Effector memory CD8-positive, alpha-beta T cell (primary cell): ENCODE results near the gene ANO10.
"Not testable (repeated sequence)": the region's sequence is repeated elsewhere in the genome, so short reads cannot be mapped to it uniquely, and the experiment has no call there.

Experiments
- ATAC-seq: fragments of 150-1000 bp; cut with Tn5 transposase; replicated peaks from 2 replicates; pipeline ENCODE4 v1.10.0; 2021; ENCODE audit warnings: mild to moderate bottlenecking, moderate library complexity
- DNase-seq, 3 experiments: peaks; one replicate each; pipeline ENCODE4 v3.0.0; 2021
- H3K27ac Mint-ChIP-seq, 2 donors: one replicate each; pipeline ENCODE4 v1.8.0; 2022; ENCODE audit warnings: mild to moderate bottlenecking in 2 of 2, mixed read lengths in 2 of 2, moderate library complexity in 2 of 2
- H3K27me3 Mint-ChIP-seq, 2 donors: one replicate each; pipeline ENCODE4 v1.8.0; 2022; ENCODE audit warnings: mixed read lengths in 2 of 2
- H3K36me3 Mint-ChIP-seq: one replicate; pipeline ENCODE4 v1.8.0; 2022; ENCODE audit warnings: mild to moderate bottlenecking, moderate library complexity, mixed read lengths; ENCODE audit not compliant: insufficient read depth
- H3K4me1 Mint-ChIP-seq, 2 donors: one replicate each; pipeline ENCODE4 v1.8.0; 2022; ENCODE audit warnings: low read depth in 2 of 2, mixed read lengths in 2 of 2
- H3K4me3 Mint-ChIP-seq, 2 donors: one replicate each; pipeline ENCODE4 v1.8.0; 2022; ENCODE audit warnings: mild to moderate bottlenecking in 2 of 2, mixed read lengths in 2 of 2, moderate library complexity in 2 of 2
- H3K9me3 Mint-ChIP-seq, 2 donors: one replicate each; pipeline ENCODE4 v1.8.0; 2022; ENCODE audit warnings: mixed read lengths in 2 of 2

The ANO10 gene

GRCh38 chr3:43584043-43584826, 37.6 kb downstream of the ANO10 start:
- no peaks in the 10 kb centered on the region for H3K27me3 Mint-ChIP-seq
- no peak for DNase-seq
- no peak for ATAC-seq
- no peak overlapping the region for H3K4me3 Mint-ChIP-seq
- no peaks in the 10 kb centered on the region for H3K4me1 Mint-ChIP-seq
- no peaks in the 10 kb centered on the region for H3K9me3 Mint-ChIP-seq
- no peaks in the 10 kb centered on the region for H3K36me3 Mint-ChIP-seq
- H3K27ac Mint-ChIP-seq = no peak overlapping the region

GRCh38 chr3:43583481-43583880, 38.3 kb downstream of the ANO10 start:
- no peaks in the 10 kb centered on the region for H3K27me3 Mint-ChIP-seq
- no peak overlapping the region for H3K27ac Mint-ChIP-seq
- no peak overlapping the region for H3K4me3 Mint-ChIP-seq
- no peaks in the 10 kb centered on the region for H3K36me3 Mint-ChIP-seq
- H3K9me3 Mint-ChIP-seq = no peaks in the 10 kb centered on the region
- DNase-seq = no peak
- ATAC-seq = no peak
- H3K4me1 Mint-ChIP-seq = no peaks in the 10 kb centered on the region

- Mint-ChIP-seq H3K36me3 (no peaks in the 10 kb centered on the region), H3K4me1 (no peaks in the 10 kb centered on the region), H3K9me3 (no peaks in the 10 kb centered on the region), H3K27me3 (no peaks in the 10 kb centered on the region), H3K27ac (no peak overlapping the region), H3K4me3 (no peak overlapping the region)
- ATAC-seq (no peak), DNase-seq (no peak)
Observed at GRCh38 chr3:43582866-43583265, 38.9 kb downstream of the ANO10 start.

GRCh38 chr3:43581343-43581742, 40.5 kb downstream of the ANO10 start:
- Mint-ChIP-seq H3K27me3 (no peaks in the 10 kb centered on the region), H3K27ac (no peak overlapping the region), H3K36me3 (no peaks in the 10 kb centered on the region), H3K4me1 (no peaks in the 10 kb centered on the region), H3K9me3 (no peaks in the 10 kb centered on the region), H3K4me3 (no peak overlapping the region)
- ATAC-seq (no peak), DNase-seq (no peak)

- Mint-ChIP-seq H3K4me3 (no peak overlapping the region), H3K27me3 (no peaks in the 10 kb centered on the region), H3K27ac (no peak overlapping the region), H3K9me3 (no peaks in the 10 kb centered on the region), H3K4me1 (no peaks in the 10 kb centered on the region), H3K36me3 (no peaks in the 10 kb centered on the region)
- no peak for ATAC-seq
- no peak for DNase-seq
Observed at GRCh38 chr3:43580181-43580580, 41.6 kb downstream of the ANO10 start.

- Mint-ChIP-seq H3K4me3 (no peak overlapping the region), H3K36me3 (no peaks in the 10 kb centered on the region), H3K9me3 (no peaks in the 10 kb centered on the region), H3K27me3 (no peaks in the 10 kb centered on the region), H3K27ac (no peak overlapping the region), H3K4me1 (no peaks in the 10 kb centered on the region)
- ATAC-seq (no peak), DNase-seq (no peak)
Observed at GRCh38 chr3:43573576-43573975, 48.2 kb downstream of the ANO10 start.

GRCh38 chr3:43565661-43566341, 56.0 kb downstream of the ANO10 start:
- H3K9me3 Mint-ChIP-seq, ATAC-seq, DNase-seq, H3K4me3 Mint-ChIP-seq, H3K4me1 Mint-ChIP-seq, H3K36me3 Mint-ChIP-seq, H3K27me3 Mint-ChIP-seq: not testable (repeated sequence)
- H3K27ac Mint-ChIP-seq = peak overlapping the region in 1 of 2 donors; percentile 65

- Mint-ChIP-seq H3K27ac (no peak overlapping the region), H3K36me3 (peaks cover 4% of the 10 kb centered on the region), H3K4me1 (no peaks in the 10 kb centered on the region), H3K4me3 (no peak overlapping the region), H3K27me3 (no peaks in the 10 kb centered on the region), H3K9me3 (no peaks in the 10 kb centered on the region)
- DNase-seq = no peak
- ATAC-seq = no peak
Observed at GRCh38 chr3:43559961-43560360, 61.9 kb downstream of the ANO10 start.

- no peaks in the 10 kb centered on the region for H3K9me3 Mint-ChIP-seq
- H3K27ac Mint-ChIP-seq = no peak overlapping the region
- H3K36me3 Mint-ChIP-seq = peaks cover 4% of the 10 kb centered on the region
- ATAC-seq (no peak), DNase-seq (no peak)
- H3K4me1 Mint-ChIP-seq = no peaks in the 10 kb centered on the region
- no peaks in the 10 kb centered on the region for H3K27me3 Mint-ChIP-seq
- H3K4me3 Mint-ChIP-seq = no peak overlapping the region
Observed at GRCh38 chr3:43558171-43558570, 63.6 kb downstream of the ANO10 start.

- Mint-ChIP-seq H3K27me3 (no peaks in the 10 kb centered on the region), H3K4me1 (no peaks in the 10 kb centered on the region), H3K9me3 (no peaks in the 10 kb centered on the region), H3K27ac (no peak overlapping the region), H3K36me3 (no peaks in the 10 kb centered on the region), H3K4me3 (no peak overlapping the region)
- DNase-seq = no peak
- ATAC-seq = no peak
Observed at GRCh38 chr3:43549626-43550290, 72.1 kb downstream of the ANO10 start.

GRCh38 chr3:43544277-43544676, 77.5 kb downstream of the ANO10 start:
- not testable (repeated sequence) for H3K27me3 Mint-ChIP-seq, H3K4me3 Mint-ChIP-seq, H3K9me3 Mint-ChIP-seq, H3K27ac Mint-ChIP-seq, DNase-seq, H3K36me3 Mint-ChIP-seq, H3K4me1 Mint-ChIP-seq
- peak; percentile 47 for ATAC-seq

- Mint-ChIP-seq H3K27me3 (no peaks in the 10 kb centered on the region), H3K4me1 (no peaks in the 10 kb centered on the region), H3K9me3 (no peaks in the 10 kb centered on the region), H3K27ac (no peak overlapping the region), H3K36me3 (no peaks in the 10 kb centered on the region), H3K4me3 (no peak overlapping the region)
- DNase-seq (no peak), ATAC-seq (no peak)
Observed at GRCh38 chr3:43542328-43543043, 79.3 kb downstream of the ANO10 start.

- Mint-ChIP-seq H3K27ac (no peak overlapping the region), H3K27me3 (no peaks in the 10 kb centered on the region)
Observed at GRCh38 chr3:43540624-43541023, 81.2 kb downstream of the ANO10 start.

More at GRCh38 chr3:43540624-43541023, 81.2 kb downstream of the ANO10 start:
- H3K4me1 Mint-ChIP-seq = no peaks in the 10 kb centered on the region
- ATAC-seq (no peak), DNase-seq (no peak)
- H3K36me3 Mint-ChIP-seq = no peaks in the 10 kb centered on the region
- no peak overlapping the region for H3K4me3 Mint-ChIP-seq
- no peaks in the 10 kb centered on the region for H3K9me3 Mint-ChIP-seq
